ENCODE results near the gene KLF17. TPM values are rescaled to one million over a fixed set of nuclear protein-coding genes. Genes with fewer than 3 reads are reported as not detected.

The KLF17 gene
- polyA plus RNA-seq (ENCODE audit: insufficient read length in 4 of 4), result under 1 TPM in 2 of 4 donors, not detected in 2; 0.16 to 0.93 TPM

- no peak for DNase-seq (ENCODE audit: low read depth in 4 of 4, low spot score in 3 of 4)
Measured at GRCh38 chr1:44118682-44119081, at the start of gene KLF17. Gene KLF17 (plus strand): TSS chr1:44118821. CDS start chr1:44118908, 87 bp downstream.

GRCh38 chr1:44071461-44071860 lies 47.2 kb upstream of the KLF17 start:
- DNase-seq (ENCODE audit: low read depth in 4 of 4, low spot score in 3 of 4), result no peak

GRCh38 chr1:44072204-44072603 lies 46.4 kb upstream of the KLF17 start:
- DNase-seq (ENCODE audit: low read depth in 4 of 4, low spot score in 3 of 4), result no peak

- no peak for DNase-seq (ENCODE audit: low read depth in 4 of 4, low spot score in 3 of 4)
Measured at GRCh38 chr1:44072821-44073220, 45.8 kb upstream of the KLF17 start.

- DNase-seq (ENCODE audit: low read depth in 4 of 4, low spot score in 3 of 4), result no peak
Measured at GRCh38 chr1:44073528-44073927, 45.1 kb upstream of the KLF17 start.

GRCh38 chr1:44074415-44074814 lies 44.2 kb upstream of the KLF17 start:
- no peak for DNase-seq (ENCODE audit: low read depth in 4 of 4, low spot score in 3 of 4)

GRCh38 chr1:44076066-44076465 lies 42.6 kb upstream of the KLF17 start:
- DNase-seq (ENCODE audit: low read depth in 4 of 4, low spot score in 3 of 4), result peak in 3 of 4 donors; percentile 31 to 52 (median 45)

GRCh38 chr1:44077421-44077820 lies 41.2 kb upstream of the KLF17 start:
- DNase-seq (ENCODE audit: low read depth in 4 of 4, low spot score in 3 of 4), result no peak

GRCh38 chr1:44078104-44078503 lies 40.5 kb upstream of the KLF17 start:
- DNase-seq (ENCODE audit: low read depth in 4 of 4, low spot score in 3 of 4), result no peak

GRCh38 chr1:44079566-44079965 lies 39.1 kb upstream of the KLF17 start:
- DNase-seq (ENCODE audit: low read depth in 4 of 4, low spot score in 3 of 4), result no peak

- no peak for DNase-seq (ENCODE audit: low read depth in 4 of 4, low spot score in 3 of 4)
Measured at GRCh38 chr1:44084998-44085675, 33.5 kb upstream of the KLF17 start.

GRCh38 chr1:44086692-44087474 lies 31.7 kb upstream of the KLF17 start:
- DNase-seq (ENCODE audit: low read depth in 4 of 4, low spot score in 3 of 4), result peak in 1 of 4 donors; percentile 35

GRCh38 chr1:44089371-44090048 lies 29.1 kb upstream of the KLF17 start:
- DNase-seq (ENCODE audit: low read depth in 4 of 4, low spot score in 3 of 4), result no peak

GRCh38 chr1:44090429-44091252 lies 28.0 kb upstream of the KLF17 start:
- DNase-seq (ENCODE audit: low read depth in 4 of 4, low spot score in 3 of 4), result no peak

GRCh38 chr1:44094047-44094446 lies 24.6 kb upstream of the KLF17 start:
- DNase-seq (ENCODE audit: low read depth in 4 of 4, low spot score in 3 of 4), result no peak

GRCh38 chr1:44100183-44100868 lies 18.3 kb upstream of the KLF17 start:
- DNase-seq (ENCODE audit: low read depth in 4 of 4, low spot score in 3 of 4), result no peak

GRCh38 chr1:44101328-44101727 lies 17.3 kb upstream of the KLF17 start:
- no peak for DNase-seq (ENCODE audit: low read depth in 4 of 4, low spot score in 3 of 4)

- DNase-seq (ENCODE audit: low read depth in 4 of 4, low spot score in 3 of 4), result no peak
Measured at GRCh38 chr1:44103270-44104131, 15.1 kb upstream of the KLF17 start.

- no peak for DNase-seq (ENCODE audit: low read depth in 4 of 4, low spot score in 3 of 4)
Measured at GRCh38 chr1:44105810-44106209, 12.8 kb upstream of the KLF17 start.

Data from left renal pelvis (tissue), 4 donors.